ENCODE data around the gene AKR7A2.

AKR7A2 gene

GRCh38 chr1:19311931-19312781 lies at the start of gene AKR7A2, which contains the start of gene SLC66A1:
Gene AKR7A2, minus strand, starts transcription at chr1:19312144. Its CDS starts 20 bp downstream, at chr1:19312124.
Gene SLC66A1, plus strand, starts transcription at chr1:19312326. Its CDS starts 5,352 bp downstream, at chr1:19317678.
- peak; percentile 41 to 95 (median 88) for DNase-seq

- no peak for DNase-seq
Observed at GRCh38 chr1:19360843-19361610, 49.1 kb upstream of the AKR7A2 start.

- no peak for DNase-seq
Observed at GRCh38 chr1:19360432-19360831, 48.5 kb upstream of the AKR7A2 start.

- no peak for DNase-seq
Observed at GRCh38 chr1:19360016-19360415, 48.1 kb upstream of the AKR7A2 start.

- DNase-seq = no peak
Observed at GRCh38 chr1:19359357-19359756, 47.4 kb upstream of the AKR7A2 start.

GRCh38 chr1:19358710-19359109 lies 46.8 kb upstream of the AKR7A2 start:
- no peak for DNase-seq

- no peak for DNase-seq
Observed at GRCh38 chr1:19357299-19357986, 45.5 kb upstream of the AKR7A2 start.

- DNase-seq = no peak
Observed at GRCh38 chr1:19356266-19356665, 44.3 kb upstream of the AKR7A2 start.

GRCh38 chr1:19354531-19354981 lies 42.6 kb upstream of the AKR7A2 start:
- DNase-seq = no peak

GRCh38 chr1:19353596-19353995 lies 41.7 kb upstream of the AKR7A2 start:
- no peak for DNase-seq

- DNase-seq = no peak
Observed at GRCh38 chr1:19352839-19353238, 40.9 kb upstream of the AKR7A2 start.

GRCh38 chr1:19351873-19352272 lies 39.9 kb upstream of the AKR7A2 start:
- DNase-seq = no peak

- DNase-seq = no peak
Observed at GRCh38 chr1:19350566-19350965, 38.6 kb upstream of the AKR7A2 start.

GRCh38 chr1:19349999-19350398 lies 38.1 kb upstream of the AKR7A2 start:
- DNase-seq = no peak

- no peak for DNase-seq
Observed at GRCh38 chr1:19348441-19349198, 36.7 kb upstream of the AKR7A2 start.

- peak in 1 of 58 donors; percentile 13 for DNase-seq
Observed at GRCh38 chr1:19347533-19348172, 35.7 kb upstream of the AKR7A2 start.

- DNase-seq = no peak
Observed at GRCh38 chr1:19346026-19346425, 34.1 kb upstream of the AKR7A2 start.

- DNase-seq = peak in 13 of 58 donors; percentile 7 to 37 (median 22)
Observed at GRCh38 chr1:19345391-19345790, 33.4 kb upstream of the AKR7A2 start.

GRCh38 chr1:19344831-19345230 lies 32.9 kb upstream of the AKR7A2 start:
- no peak for DNase-seq

- DNase-seq = peak in 48 of 58 donors; percentile 7 to 59 (median 32)
Observed at GRCh38 chr1:19344372-19344810, 32.4 kb upstream of the AKR7A2 start.
